Naive thymus-derived CD8-positive, alpha-beta T cell (primary cell): ENCODE data around the gene MGAT3. TPM values are rescaled to one million over a fixed set of nuclear protein-coding genes. Genes with fewer than 3 reads are reported as not detected.
A peak's percentile ranks its signal among the peaks of the same experiment; 100 is the strongest.

ENCODE experiments used
- ATAC-seq, 2 donors: fragments of 150-1000 bp; cut with Tn5 transposase in 1 of 2; sonication (Bioruptor Pico), chemical (Tn5 transposase) in 1 of 2; 1 replicate in 1 of 2; 2 replicates in 1 of 2; pipeline ENCODE4 v1.10.0; 2021; ENCODE audit warnings: mild to moderate bottlenecking in 2 of 2, moderate library complexity in 2 of 2
- POLR2A ChIA-PET: fragments of 350-600 bp; sonication (Branson Sonifier 250); formaldehyde crosslinking; loops from one replicate; lab custom pipeline; 2021; ENCODE audit warnings: antibody characterized with exemption; lab: Charles Lee
- DNase-seq, 10 donors: peaks; one replicate each; pipeline versions ENCODE4 v3.0.0 to v3.0.0-alpha.2; 2020 to 2022
- H3K27ac Mint-ChIP-seq, 10 donors: one replicate each; pipeline ENCODE4 v1.8.0; 2020 to 2022; ENCODE audit warnings: mild to moderate bottlenecking in 10 of 10, mixed read lengths in 10 of 10, moderate library complexity in 4 of 10, inconsistent platforms in 1 of 10
- H3K27me3 Mint-ChIP-seq, 5 donors: one replicate each; pipeline ENCODE4 v1.8.0; 2021 to 2022; ENCODE audit warnings: mixed read lengths in 5 of 5
- H3K36me3 Mint-ChIP-seq, 3 donors: one replicate each; pipeline ENCODE4 v1.8.0; 2020 to 2022; ENCODE audit warnings: mixed read lengths in 3 of 3, mild to moderate bottlenecking in 2 of 3, inconsistent platforms in 1 of 3
- H3K4me1 Mint-ChIP-seq, 4 donors: one replicate each; pipeline ENCODE4 v1.8.0; 2021 to 2022; ENCODE audit warnings: mixed read lengths in 4 of 4
- H3K4me3 Mint-ChIP-seq, 10 donors: one replicate each; pipeline ENCODE4 v1.8.0; 2020 to 2022; ENCODE audit warnings: mild to moderate bottlenecking in 10 of 10, mixed read lengths in 10 of 10, moderate library complexity in 6 of 10, inconsistent platforms in 1 of 10
- H3K9me3 Mint-ChIP-seq, 9 donors: one replicate each; pipeline ENCODE4 v1.8.0; 2020 to 2022; ENCODE audit warnings: mixed read lengths in 9 of 9, mild to moderate bottlenecking in 3 of 9, inconsistent platforms in 1 of 9, moderate library complexity in 1 of 9
- polyA plus RNA-seq, 3 donors: library from polyadenylated mRNA; unstranded; fragments of 300-500 nt; fragmentation: Illumina TruSeq; gene quantifications; one replicate each; pipeline ENCODE4 v1.2.3, GENCODE V29; 2021
- total RNA-seq, 8 experiments: library from RNA in 2 of 8; stranded (reverse) in 2 of 8; gene quantifications; one replicate each; pipeline ENCODE4 v1.2.3 and lab custom pipeline; 2021 to 2026

MGAT3 gene
- total and polyA plus RNA-seq, 5 experiments from 2014 or later = 0.05 to 0.55 (median 0.27) TPM

- no peak for ATAC-seq
- H3K36me3 Mint-ChIP-seq = peaks cover 0 to 62% (median 8%) of the 10 kb centered on the region in 3 donors
- H3K9me3 Mint-ChIP-seq = no peaks in the 10 kb centered on the region
- POLR2A ChIA-PET = no interaction called here
- no peaks in the 10 kb centered on the region for H3K4me1 Mint-ChIP-seq
- no peak overlapping the region for H3K4me3 Mint-ChIP-seq
- H3K27me3 Mint-ChIP-seq = no peaks in the 10 kb centered on the region
- peak overlapping the region in 1 of 10 donors; percentile 34 for H3K27ac Mint-ChIP-seq
- DNase-seq = no peak
These were observed 26.8 kb upstream of the MGAT3 start for GRCh38 chr22:39429916-39430575.

- Mint-ChIP-seq H3K4me3 (no peak overlapping the region), H3K27ac (no peak overlapping the region), H3K9me3 (no peaks in the 10 kb centered on the region), H3K4me1 (no peaks in the 10 kb centered on the region), H3K36me3 (peaks cover 0 to 56% (median 8%) of the 10 kb centered on the region in 3 donors), H3K27me3 (no peaks in the 10 kb centered on the region)
- ATAC-seq (no peak), DNase-seq (no peak)
- POLR2A ChIA-PET = no interaction called here
These were observed 26.1 kb upstream of the MGAT3 start for GRCh38 chr22:39430576-39431150.

- H3K4me3 Mint-ChIP-seq = no peak overlapping the region
- H3K9me3 Mint-ChIP-seq = no peaks in the 10 kb centered on the region
- H3K27ac Mint-ChIP-seq = no peak overlapping the region
- no peak for DNase-seq
- no peaks in the 10 kb centered on the region for H3K4me1 Mint-ChIP-seq
- peaks cover 0 to 50% (median 8%) of the 10 kb centered on the region in 3 donors for H3K36me3 Mint-ChIP-seq
- POLR2A ChIA-PET = interaction anchor here (0.8 to 1.0 kb wide), 2 partner anchors 22 to 89 kb away, joined by 4 to 5 read pairs; no protein-coding TSS in a partner anchor
- no peak for ATAC-seq
- H3K27me3 Mint-ChIP-seq = no peaks in the 10 kb centered on the region
These were observed 25.5 kb upstream of the MGAT3 start for GRCh38 chr22:39431216-39431801.

GRCh38 chr22:39431821-39432251 lies 25.0 kb upstream of the MGAT3 start:
- peak overlapping the region in 1 of 10 donors; percentile 59 for H3K27ac Mint-ChIP-seq
- no peak overlapping the region for H3K4me3 Mint-ChIP-seq
- POLR2A ChIA-PET = interaction anchor here (0.8 to 1.0 kb wide), 2 partner anchors 22 to 88 kb away, joined by 4 to 5 read pairs; no protein-coding TSS in a partner anchor
- peaks cover 0 to 44% (median 8%) of the 10 kb centered on the region in 3 donors for H3K36me3 Mint-ChIP-seq
- H3K9me3 Mint-ChIP-seq = no peaks in the 10 kb centered on the region
- ATAC-seq (no peak), DNase-seq (no peak)
- no peaks in the 10 kb centered on the region for H3K27me3 Mint-ChIP-seq
- H3K4me1 Mint-ChIP-seq = no peaks in the 10 kb centered on the region

- ATAC-seq (no peak), DNase-seq (no peak)
- no peaks in the 10 kb centered on the region for H3K9me3 Mint-ChIP-seq
- H3K27me3 Mint-ChIP-seq = no peaks in the 10 kb centered on the region
- H3K27ac Mint-ChIP-seq = no peak overlapping the region
- peaks cover 0 to 39% (median 5%) of the 10 kb centered on the region in 3 donors for H3K36me3 Mint-ChIP-seq
- H3K4me3 Mint-ChIP-seq = no peak overlapping the region
- peaks cover 0 to 4% (median 4%) of the 10 kb centered on the region in 4 donors for H3K4me1 Mint-ChIP-seq
- POLR2A ChIA-PET = interaction anchor here (1.0 kb wide), 1 partner anchor 87 kb away, joined by 4 read pairs; no protein-coding TSS in a partner anchor
These were observed 24.4 kb upstream of the MGAT3 start for GRCh38 chr22:39432361-39432811.

- Mint-ChIP-seq H3K36me3 (peaks cover 0 to 26% (median 3%) of the 10 kb centered on the region in 3 donors), H3K27ac (peak overlapping the region in 1 of 10 donors; percentile 28), H3K27me3 (peaks cover 0 to 2% (median 0%) of the 10 kb centered on the region in 5 donors), H3K4me1 (peaks cover 0 to 13% (median 12%) of the 10 kb centered on the region in 4 donors), H3K9me3 (no peaks in the 10 kb centered on the region), H3K4me3 (no peak overlapping the region)
- DNase-seq (no peak), ATAC-seq (no peak)
- POLR2A ChIA-PET = interaction anchor here (0.7 to 1.0 kb wide), 3 partner anchors 13 to 114 kb away, joined by 3 read pairs; partner anchors contain the start of gene RPL3
These were observed 23.2 kb upstream of the MGAT3 start for GRCh38 chr22:39433476-39434242.

- POLR2A ChIA-PET = interaction anchor here (0.7 to 1.6 kb wide), 4 partner anchors 12 to 114 kb away, joined by 3 read pairs; partner anchors contain the start of gene RPL3
- no peak overlapping the region for H3K27ac Mint-ChIP-seq
- H3K4me1 Mint-ChIP-seq = peaks cover 3 to 19% (median 17%) of the 10 kb centered on the region in 4 donors
- no peak overlapping the region for H3K4me3 Mint-ChIP-seq
- peaks cover 0 to 21% (median 3%) of the 10 kb centered on the region in 3 donors for H3K36me3 Mint-ChIP-seq
- no peak for ATAC-seq
- peaks cover 0 to 7% (median 3%) of the 10 kb centered on the region in 5 donors for H3K27me3 Mint-ChIP-seq
- DNase-seq = no peak
- H3K9me3 Mint-ChIP-seq = no peaks in the 10 kb centered on the region
These were observed 22.6 kb upstream of the MGAT3 start for GRCh38 chr22:39434243-39434653.

GRCh38 chr22:39434721-39435120 lies 22.1 kb upstream of the MGAT3 start:
- POLR2A ChIA-PET = interaction anchor here (0.9 to 1.6 kb wide), 3 partner anchors 57 to 115 kb away, joined by 3 read pairs; partner anchors contain the start of gene RPL3
- H3K27ac Mint-ChIP-seq = peak overlapping the region in 2 of 10 donors; percentile 37 to 38
- DNase-seq = no peak
- no peaks in the 10 kb centered on the region for H3K9me3 Mint-ChIP-seq
- H3K36me3 Mint-ChIP-seq = peaks cover 0 to 16% (median 3%) of the 10 kb centered on the region in 3 donors
- no peak overlapping the region for H3K4me3 Mint-ChIP-seq
- H3K4me1 Mint-ChIP-seq = peaks cover 5 to 20% (median 19%) of the 10 kb centered on the region in 4 donors
- no peak for ATAC-seq
- peaks cover 0 to 9% (median 4%) of the 10 kb centered on the region in 5 donors for H3K27me3 Mint-ChIP-seq

- Mint-ChIP-seq H3K27ac (no peak overlapping the region), H3K4me3 (no peak overlapping the region), H3K27me3 (peaks cover 0 to 9% (median 4%) of the 10 kb centered on the region in 5 donors), H3K4me1 (peaks cover 5 to 20% (median 19%) of the 10 kb centered on the region in 4 donors), H3K36me3 (peaks cover 0 to 8% (median 0%) of the 10 kb centered on the region in 3 donors), H3K9me3 (no peaks in the 10 kb centered on the region)
- ATAC-seq = no peak
- POLR2A ChIA-PET = interaction anchor here (0.6 to 1.6 kb wide), 4 partner anchors 19 to 713 kb away, joined by 3 to 12 read pairs (median 3); no protein-coding TSS in a partner anchor
- no peak for DNase-seq
These were observed 21.2 kb upstream of the MGAT3 start for GRCh38 chr22:39435616-39436015.

GRCh38 chr22:39437791-39438704 lies 18.8 kb upstream of the MGAT3 start:
- ATAC-seq = peak in 1 of 2 donors; percentile 33

GRCh38 chr22:39439170-39439569 lies 17.6 kb upstream of the MGAT3 start:
- POLR2A ChIA-PET = interaction anchor here (1.0 kb wide), 1 partner anchor 40 kb away, joined by 5 read pairs; the partner anchor contains the start of gene TAB1
- H3K4me3 Mint-ChIP-seq = peak overlapping the region in 5 of 10 donors; percentile 12 to 52 (median 26)
- H3K9me3 Mint-ChIP-seq = no peaks in the 10 kb centered on the region
- no peak for ATAC-seq
- H3K36me3 Mint-ChIP-seq = no peaks in the 10 kb centered on the region
- H3K27ac Mint-ChIP-seq = peak overlapping the region in 2 of 10 donors; percentile 10 to 58
- no peak for DNase-seq
- peaks cover 0 to 9% (median 7%) of the 10 kb centered on the region in 5 donors for H3K27me3 Mint-ChIP-seq
- H3K4me1 Mint-ChIP-seq = peaks cover 5 to 22% (median 19%) of the 10 kb centered on the region in 4 donors

More at GRCh38 chr22:39437791-39438704, 18.8 kb upstream of the MGAT3 start:
- peaks cover 0 to 2% (median 0%) of the 10 kb centered on the region in 3 donors for H3K36me3 Mint-ChIP-seq
- POLR2A ChIA-PET = interaction anchor here (0.5 to 1.4 kb wide), 6 partner anchors 10 to 86 kb away, joined by 3 to 5 read pairs (median 4); partner anchors contain the start of gene TAB1
- peaks cover 0 to 9% (median 7%) of the 10 kb centered on the region in 5 donors for H3K27me3 Mint-ChIP-seq
- H3K9me3 Mint-ChIP-seq = no peaks in the 10 kb centered on the region
- no peak for DNase-seq
- H3K27ac Mint-ChIP-seq = no peak overlapping the region
- peak overlapping the region in 8 of 10 donors; percentile 52 to 84 (median 74) for H3K4me3 Mint-ChIP-seq
- H3K4me1 Mint-ChIP-seq = peaks cover 5 to 20% (median 19%) of the 10 kb centered on the region in 4 donors
